SK-N-SH (cell line): ENCODE results near the gene HOXB5. TPM values are rescaled to one million over a fixed set of nuclear protein-coding genes. Genes with fewer than 3 reads are reported as not detected.

Source experiments
- CTCF ChIA-PET: fragments of 300-600, 350-600 bp; formaldehyde crosslinking; extraction: SDS; loops from one replicate; lab custom pipeline; 2021; lab: Yijun Ruan, JAX
- POLR2A ChIA-PET: fragments of 350-600 bp; sonication (Branson Sonifier 250); formaldehyde crosslinking; extraction: SDS; loops from one replicate; lab custom pipeline; 2020; ENCODE audit warnings: antibody characterized with exemption, inconsistent platforms; lab: Yijun Ruan, JAX
- DNase-seq: peaks from one replicate; pipeline ENCODE4 v3.0.0; 2012
- H2AFZ ChIP-seq: fragments of 200-600 bp; sonication (generic); 2 replicates; pipeline ENCODE4 v1.8.1; 2016; ENCODE audit warnings: antibody characterized with exemption, mild to moderate bottlenecking, low read depth
- H3F3A ChIP-seq: fragments of 200-600 bp; sonication (generic); replicated peaks from 2 replicates; pipeline ENCODE3; 2016; ENCODE audit warnings: antibody characterized with exemption, mild to moderate bottlenecking; ENCODE audit not compliant: insufficient read depth
- H3K27ac ChIP-seq, 2 experiments: fragments of 200-500 bp in 1 of 2; fragments of 200-600 bp in 1 of 2; sonication (Bioruptor generic) in 1 of 2; sonication (generic), shearing (Covaris generic) in 1 of 2; 2 replicates each; pipeline versions ENCODE4 v1.5.1 to v1.6.1; 2014 to 2016; ENCODE audit warnings: low read depth in 2 of 2, inconsistent platforms in 1 of 2, low read length in 1 of 2, mild to moderate bottlenecking in 1 of 2, mixed read lengths in 1 of 2
- H3K27me3 ChIP-seq: fragments of 200-600 bp; sonication (generic), shearing (Covaris generic); 2 replicates; pipeline ENCODE4 v1.6.1; 2016; ENCODE audit warnings: mixed run types; ENCODE audit not compliant: insufficient read depth
- H3K36me3 ChIP-seq, 2 experiments: fragments of 200-500 bp in 1 of 2; fragments of 200-600 bp in 1 of 2; sonication (Bioruptor generic) in 1 of 2; sonication (generic) in 1 of 2; replicated peaks in 1 of 2; 2 replicates each; pipeline versions ENCODE3 to v1.5.1; 2014 to 2016; ENCODE audit warnings: low read length in 1 of 2, mild to moderate bottlenecking in 1 of 2; ENCODE audit not compliant: insufficient read depth in 2 of 2, control insufficient read depth in 1 of 2
- H3K4me1 ChIP-seq, 2 experiments: fragments of 200-500 bp in 1 of 2; fragments of 200-600 bp in 1 of 2; sonication (Bioruptor generic) in 1 of 2; sonication (generic), shearing (Covaris generic) in 1 of 2; 2 replicates each; pipeline versions ENCODE4 v1.5.1 to v1.6.1; 2014 to 2016; ENCODE audit warnings: low read depth in 1 of 2, low read length in 1 of 2, mixed run types in 1 of 2; ENCODE audit not compliant: insufficient read depth in 2 of 2, control insufficient read depth in 1 of 2
- H3K4me2 ChIP-seq: fragments of 200-600 bp; sonication (generic), shearing (Covaris generic); 2 replicates; pipeline ENCODE4 v1.6.1; 2017; ENCODE audit warnings: mixed run types
- H3K4me3 ChIP-seq, 2 experiments: fragments of 200-500 bp in 1 of 2; fragments of 200-600 bp in 1 of 2; sonication (Bioruptor generic) in 1 of 2; sonication (generic), shearing (Covaris generic) in 1 of 2; 2 replicates each; pipeline versions ENCODE4 v1.5.1 to v1.8.1; 2014 to 2016; ENCODE audit warnings: low read depth in 2 of 2, inconsistent platforms in 1 of 2, low read length in 1 of 2, mild to moderate bottlenecking in 1 of 2, mixed read lengths in 1 of 2, moderate library complexity in 1 of 2
- H3K79me2 ChIP-seq: fragments of 200-600 bp; sonication (generic); 2 replicates; pipeline ENCODE4 v1.8.1; 2017; ENCODE audit warnings: mild to moderate bottlenecking; ENCODE audit not compliant: insufficient read depth
- H3K9ac ChIP-seq: fragments of 200-600 bp; sonication (generic); 2 replicates; pipeline ENCODE4 v1.6.1; 2017; ENCODE audit warnings: mixed run types
- H3K9me2 ChIP-seq: fragments of 200-600 bp; sonication (generic); 2 replicates; pipeline ENCODE4 v1.6.1; 2017; ENCODE audit warnings: mixed run types
- H3K9me3 ChIP-seq: fragments of 200-600 bp; sonication (generic); 2 replicates; pipeline ENCODE4 v1.6.1; 2017; ENCODE audit warnings: mixed run types, mild to moderate bottlenecking, moderate library complexity
- H4K20me1 ChIP-seq: fragments of 200-600 bp; sonication (generic); 2 replicates; pipeline ENCODE4 v1.6.1; 2017; ENCODE audit warnings: mild to moderate bottlenecking, mixed run types; ENCODE audit not compliant: insufficient read depth
- CHD2 ChIP-seq: fragments of 150-350 bp; IDR thresholded peaks from 2 replicates; pipeline ENCODE4 v1.6.1; 2018; ENCODE audit warnings: low read length; ENCODE audit not compliant: partially characterized antibody
- ELF1 ChIP-seq: IDR thresholded peaks from 2 replicates; pipeline ENCODE4 v1.4.0; 2012
- FOXJ3 ChIP-seq: sonication (generic); formaldehyde crosslinking; IDR thresholded peaks from 2 replicates; pipeline ENCODE4 v1.5.1; 2020; ENCODE audit warnings: mild to moderate bottlenecking, missing genetic modification reagents
- GABPA ChIP-seq: IDR thresholded peaks from 2 replicates; pipeline ENCODE4 v1.4.0; 2012; ENCODE audit warnings: low read depth, mild to moderate bottlenecking
- GATA2 ChIP-seq: sonication (generic); formaldehyde crosslinking; IDR thresholded peaks from 2 replicates; pipeline ENCODE4 v1.5.0; 2020; ENCODE audit warnings: mild to moderate bottlenecking, missing genetic modification reagents
- NFIC ChIP-seq: IDR thresholded peaks from 2 replicates; pipeline ENCODE4 v1.4.0; 2012; ENCODE audit warnings: borderline replicate concordance
- NRF1 ChIP-seq: IDR thresholded peaks from 2 replicates; pipeline ENCODE4 v1.6.1; 2012; ENCODE audit warnings: low read depth, mild to moderate bottlenecking, low read length
- POLR2AphosphoS5 ChIP-seq: IDR thresholded peaks from 2 replicates; pipeline ENCODE4 v1.6.1; 2012; ENCODE audit warnings: low read depth, low read length
- RAD21 ChIP-seq: IDR thresholded peaks from 2 replicates; pipeline ENCODE4 v1.6.1; 2012; ENCODE audit warnings: mild to moderate bottlenecking, low read length
- SMC3 ChIP-seq: IDR thresholded peaks from 2 replicates; pipeline ENCODE4 v1.6.1; 2012; ENCODE audit warnings: low read depth, low read length, improper control_type of control experiment
- TEAD4 ChIP-seq: IDR thresholded peaks from 2 replicates; pipeline ENCODE4 v1.4.0; 2012; ENCODE audit warnings: mild to moderate bottlenecking, borderline replicate concordance; ENCODE audit not compliant: insufficient read depth
- YY1 ChIP-seq: IDR thresholded peaks from 2 replicates; pipeline ENCODE4 v1.4.0; 2012; ENCODE audit warnings: low read depth, mild to moderate bottlenecking
- WGBS: methylation state at CpG from one replicate; pipeline ENCODE4 v1.1.6; 2017; ENCODE audit warnings: low lambda C conversion rate; 5-methylcytosine and 5-hydroxymethylcytosine counted together
- polyA plus RNA-seq, 3 experiments: library from polyadenylated mRNA; depleted of rRNA; stranded (reverse); fragments of >200 nt; gene quantifications; 2 replicates each; pipeline ENCODE4 v1.2.3, GENCODE V29; 2012
- TF ChIP-seq, protein P1 (sequence below): fragments of 200-600 bp; sonication (generic); IDR thresholded peaks from 2 replicates; pipeline ENCODE4 v1.6.1; 2017; ENCODE audit warnings: antibody characterized with exemption, mild to moderate bottlenecking, moderate library complexity
- TF ChIP-seq, protein P2 (sequence below): IDR thresholded peaks from 2 replicates; pipeline ENCODE4 v1.4.0; 2012; ENCODE audit warnings: low read depth
- TF ChIP-seq, protein P3 (sequence below): fragments of 150-350 bp; IDR thresholded peaks from 2 replicates; pipeline ENCODE4 v1.6.1; 2017; ENCODE audit warnings: antibody characterized with exemption, low read length, low read depth, borderline replicate concordance

The HOXB5 gene
- polyA plus RNA-seq, 1 of the 3 experiments (the other 2 are of a cell fraction) = not detected

DNA sequence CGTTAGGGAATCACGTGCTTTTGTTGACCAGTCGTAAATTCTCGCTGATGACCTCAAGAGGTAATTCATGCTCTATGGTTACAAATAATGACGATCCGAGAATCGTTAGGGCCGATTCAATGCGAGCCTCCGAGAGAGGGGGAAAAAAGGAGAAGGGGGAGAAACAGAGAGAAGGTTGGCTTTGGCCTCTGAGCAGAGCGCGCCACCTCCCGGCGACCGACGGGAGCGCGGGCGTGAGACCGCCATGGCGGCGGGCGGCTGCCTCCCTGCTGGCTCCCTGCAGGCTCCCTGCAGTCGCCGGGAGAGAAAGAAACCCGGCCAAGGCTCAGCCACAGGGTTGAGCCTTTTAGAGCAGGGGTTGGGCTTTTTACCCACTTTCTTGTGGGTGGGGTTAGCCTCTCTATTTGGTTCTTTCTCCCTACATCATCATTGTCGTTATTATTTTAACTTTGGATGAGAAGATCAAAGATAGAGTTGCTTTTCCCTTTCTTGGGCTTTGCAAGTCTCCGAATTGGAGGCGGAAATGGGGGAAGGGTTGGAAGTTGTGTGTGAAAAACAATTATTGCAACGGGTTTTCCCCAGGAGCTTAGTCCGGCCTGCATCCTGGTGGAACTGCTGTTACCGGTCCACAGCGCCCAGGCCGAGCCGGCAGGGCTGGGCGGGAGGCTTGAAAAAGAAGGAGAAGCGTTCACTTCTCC, 410 bp upstream of the HOXB5 start:
- POLR2A ChIA-PET = no interaction called here
- Histone ChIP-seq H3K27ac (no peak overlapping the region), H3K4me3 (no peak overlapping the region; a peak in 1 of 4 replicates), H3K27me3 (peaks cover 98% of the 10 kb centered on the region), H3K9me3 (no peaks in the 10 kb centered on the region), H3K36me3 (no peaks in the 10 kb centered on the region), H3F3A (peaks cover 4% of the 10 kb centered on the region), H3K79me2 (no peaks in the 10 kb centered on the region), H4K20me1 (peaks cover 8% of the 10 kb centered on the region; the same call in 1 of the 2 replicates), H3K4me1 (0 out of 4 replicates have a peak, but pooled peaks cover 0 to 4% of the 10 kb centered on the region in 2 experiments), H3K9ac (no peak overlapping the region), H3K4me2 (peak overlapping the region; percentile 17; the same call in 1 of the 2 replicates), H2AFZ (peak overlapping the region; percentile 53; the same call in 1 of the 2 replicates), H3K9me2 (no peaks in the 10 kb centered on the region)
- CTCF ChIA-PET = interaction anchor here (0.7 to 3.7 kb wide), 18 partner anchors 13 to 451 kb away, joined by 3 to 20 read pairs (median 4); partner anchors contain the start of genes HOXB1 and HOXB8
- WGBS = 12% methylated on average over 33 of the region's 37 CpGs
- peak; percentile 96 for DNase-seq
- TF ChIP-seq SMC3 = peak; percentile 93
- peak; percentile 86 for TF ChIP-seq RAD21
- TF ChIP-seq, protein P1, sequence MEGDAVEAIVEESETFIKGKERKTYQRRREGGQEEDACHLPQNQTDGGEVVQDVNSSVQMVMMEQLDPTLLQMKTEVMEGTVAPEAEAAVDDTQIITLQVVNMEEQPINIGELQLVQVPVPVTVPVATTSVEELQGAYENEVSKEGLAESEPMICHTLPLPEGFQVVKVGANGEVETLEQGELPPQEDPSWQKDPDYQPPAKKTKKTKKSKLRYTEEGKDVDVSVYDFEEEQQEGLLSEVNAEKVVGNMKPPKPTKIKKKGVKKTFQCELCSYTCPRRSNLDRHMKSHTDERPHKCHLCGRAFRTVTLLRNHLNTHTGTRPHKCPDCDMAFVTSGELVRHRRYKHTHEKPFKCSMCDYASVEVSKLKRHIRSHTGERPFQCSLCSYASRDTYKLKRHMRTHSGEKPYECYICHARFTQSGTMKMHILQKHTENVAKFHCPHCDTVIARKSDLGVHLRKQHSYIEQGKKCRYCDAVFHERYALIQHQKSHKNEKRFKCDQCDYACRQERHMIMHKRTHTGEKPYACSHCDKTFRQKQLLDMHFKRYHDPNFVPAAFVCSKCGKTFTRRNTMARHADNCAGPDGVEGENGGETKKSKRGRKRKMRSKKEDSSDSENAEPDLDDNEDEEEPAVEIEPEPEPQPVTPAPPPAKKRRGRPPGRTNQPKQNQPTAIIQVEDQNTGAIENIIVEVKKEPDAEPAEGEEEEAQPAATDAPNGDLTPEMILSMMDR = peak; percentile 97
- no peak for TF ChIP-seq POLR2AphosphoS5
- no peak for TF ChIP-seq GATA2 (CRISPR knock-in tag)
- peak; percentile 84 for TF ChIP-seq YY1

DNA sequence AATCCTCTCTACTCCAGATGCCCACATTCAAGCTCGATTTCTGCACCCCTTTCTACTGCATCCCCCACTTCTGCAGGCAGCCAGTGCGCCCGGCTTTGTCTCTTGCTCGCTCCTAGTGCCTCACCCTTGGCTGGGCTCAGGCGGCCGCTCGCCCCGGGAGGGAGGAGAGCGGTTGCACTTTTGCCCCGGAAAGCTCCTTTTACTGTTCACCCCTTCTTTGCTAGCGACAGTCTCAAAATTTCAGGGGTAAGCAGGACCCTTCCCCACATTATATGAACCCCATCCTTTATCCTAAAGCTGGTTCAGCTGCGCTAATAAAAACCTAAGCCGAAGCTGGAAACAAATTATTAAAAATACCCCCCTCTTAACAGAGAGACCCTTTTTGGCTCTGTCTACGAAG, 1.0 kb downstream of the HOXB5 start:
- Histone ChIP-seq H3K27ac (no peak overlapping the region), H3K9me3 (no peaks in the 10 kb centered on the region), H3K4me1 (0 out of 4 replicates have a peak, but pooled peaks cover 0 to 4% of the 10 kb centered on the region in 2 experiments), H3K79me2 (no peaks in the 10 kb centered on the region), H3K36me3 (no peaks in the 10 kb centered on the region), H3K9ac (no peak overlapping the region), H3K4me2 (peak overlapping the region; percentile 34; the same call in 1 of the 2 replicates), H4K20me1 (no peaks in the 10 kb centered on the region)
- no peak for DNase-seq
- POLR2A ChIA-PET = interaction anchor here (0.6 kb wide), 1 partner anchor 399 kb away, joined by 3 read pairs; no protein-coding TSS in a partner anchor
- TF ChIP-seq, protein P2, sequence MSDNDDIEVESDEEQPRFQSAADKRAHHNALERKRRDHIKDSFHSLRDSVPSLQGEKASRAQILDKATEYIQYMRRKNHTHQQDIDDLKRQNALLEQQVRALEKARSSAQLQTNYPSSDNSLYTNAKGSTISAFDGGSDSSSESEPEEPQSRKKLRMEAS = no peak
- no peak for TF ChIP-seq ELF1
- TF ChIP-seq TEAD4 = no peak
- no peak for TF ChIP-seq NFIC
- TF ChIP-seq, protein P3, sequence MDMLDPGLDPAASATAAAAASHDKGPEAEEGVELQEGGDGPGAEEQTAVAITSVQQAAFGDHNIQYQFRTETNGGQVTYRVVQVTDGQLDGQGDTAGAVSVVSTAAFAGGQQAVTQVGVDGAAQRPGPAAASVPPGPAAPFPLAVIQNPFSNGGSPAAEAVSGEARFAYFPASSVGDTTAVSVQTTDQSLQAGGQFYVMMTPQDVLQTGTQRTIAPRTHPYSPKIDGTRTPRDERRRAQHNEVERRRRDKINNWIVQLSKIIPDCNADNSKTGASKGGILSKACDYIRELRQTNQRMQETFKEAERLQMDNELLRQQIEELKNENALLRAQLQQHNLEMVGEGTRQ = no peak
- TF ChIP-seq GABPA = no peak
- TF ChIP-seq CHD2 = no peak
- TF ChIP-seq YY1 = no peak
- no peak for TF ChIP-seq FOXJ3
- no peak for TF ChIP-seq NRF1
- TF ChIP-seq, all 33 proteins: peak for 0
- Histone ChIP-seq H3F3A (peaks cover 4% of the 10 kb centered on the region), H3K4me3 (no peak overlapping the region), H3K27me3 (peaks cover 98% of the 10 kb centered on the region), H2AFZ (no peak overlapping the region), H3K9me2 (no peaks in the 10 kb centered on the region)
- WGBS = 14% methylated on average over 14 of the region's 14 CpGs
- CTCF ChIA-PET = interaction anchor here (0.7 to 3.7 kb wide), 33 partner anchors 14 to 461 kb away, joined by 3 to 20 read pairs (median 4); partner anchors contain the start of gene HOXB8
